Embryonic facial prominence (tissue), 1 donor: ENCODE data around the gene GPR101.

ENCODE experiments used
- DNase-seq: peaks from one replicate; pipeline ENCODE4 v3.0.0-alpha.2; 2016; ENCODE audit errors: extremely low spot score

Gene GPR101, protein sequence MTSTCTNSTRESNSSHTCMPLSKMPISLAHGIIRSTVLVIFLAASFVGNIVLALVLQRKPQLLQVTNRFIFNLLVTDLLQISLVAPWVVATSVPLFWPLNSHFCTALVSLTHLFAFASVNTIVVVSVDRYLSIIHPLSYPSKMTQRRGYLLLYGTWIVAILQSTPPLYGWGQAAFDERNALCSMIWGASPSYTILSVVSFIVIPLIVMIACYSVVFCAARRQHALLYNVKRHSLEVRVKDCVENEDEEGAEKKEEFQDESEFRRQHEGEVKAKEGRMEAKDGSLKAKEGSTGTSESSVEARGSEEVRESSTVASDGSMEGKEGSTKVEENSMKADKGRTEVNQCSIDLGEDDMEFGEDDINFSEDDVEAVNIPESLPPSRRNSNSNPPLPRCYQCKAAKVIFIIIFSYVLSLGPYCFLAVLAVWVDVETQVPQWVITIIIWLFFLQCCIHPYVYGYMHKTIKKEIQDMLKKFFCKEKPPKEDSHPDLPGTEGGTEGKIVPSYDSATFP

GRCh38 chrX:137033774-137034507, at the start of gene GPR101:
GPR101 (minus strand) TSS chrX:137033995; CDS start chrX:137031674, 2,321 bp downstream.
- DNase-seq: no peak

- no peak for DNase-seq
Measured at GRCh38 chrX:137081239-137081638, 47.4 kb upstream of the GPR101 start.

DNA sequence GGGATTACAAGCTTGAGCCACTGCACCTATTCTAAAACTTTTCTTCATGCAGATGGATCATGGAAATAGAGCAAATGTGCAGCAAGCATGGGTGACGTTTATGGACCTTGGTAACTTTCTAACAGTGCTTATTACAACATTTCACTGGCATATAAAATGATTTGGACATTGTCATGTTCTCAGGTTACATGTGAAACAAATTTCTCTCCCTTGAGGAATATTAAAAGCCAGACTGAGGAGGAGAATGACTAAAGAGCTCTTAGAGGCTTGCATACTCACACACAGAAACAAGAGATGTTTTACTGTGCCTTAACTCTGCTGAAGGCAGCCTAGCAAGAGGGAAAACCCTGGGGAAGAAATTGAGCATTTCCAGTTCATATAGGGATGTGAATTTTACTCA, 38.6 kb upstream of the GPR101 start:
- no peak for DNase-seq

GRCh38 chrX:137071596-137071995, 37.8 kb upstream of the GPR101 start:
- no peak for DNase-seq

DNA sequence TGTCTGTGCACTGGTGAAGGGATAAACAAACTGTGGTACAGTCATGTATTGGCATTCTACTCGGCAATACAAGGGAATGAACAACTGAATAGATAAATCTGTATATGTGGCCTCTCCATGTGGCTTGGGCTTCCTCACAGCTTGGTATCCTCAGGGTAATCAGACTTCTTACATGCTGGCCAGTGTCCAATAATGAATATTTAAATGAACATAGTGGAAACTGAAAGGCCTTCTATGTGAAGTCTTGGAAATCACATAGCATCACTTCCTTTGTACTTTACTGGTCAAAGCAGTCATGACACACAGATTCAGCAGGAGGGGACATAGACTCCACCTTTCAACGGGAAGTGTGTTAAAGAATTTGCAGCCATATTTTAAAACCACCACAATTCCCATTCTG, 33.4 kb upstream of the GPR101 start:
- DNase-seq: no peak

- no peak for DNase-seq
Measured at GRCh38 chrX:137062915-137063617, 29.3 kb upstream of the GPR101 start.

- no peak for DNase-seq
Measured at GRCh38 chrX:137058339-137059127, 24.7 kb upstream of the GPR101 start.

DNA sequence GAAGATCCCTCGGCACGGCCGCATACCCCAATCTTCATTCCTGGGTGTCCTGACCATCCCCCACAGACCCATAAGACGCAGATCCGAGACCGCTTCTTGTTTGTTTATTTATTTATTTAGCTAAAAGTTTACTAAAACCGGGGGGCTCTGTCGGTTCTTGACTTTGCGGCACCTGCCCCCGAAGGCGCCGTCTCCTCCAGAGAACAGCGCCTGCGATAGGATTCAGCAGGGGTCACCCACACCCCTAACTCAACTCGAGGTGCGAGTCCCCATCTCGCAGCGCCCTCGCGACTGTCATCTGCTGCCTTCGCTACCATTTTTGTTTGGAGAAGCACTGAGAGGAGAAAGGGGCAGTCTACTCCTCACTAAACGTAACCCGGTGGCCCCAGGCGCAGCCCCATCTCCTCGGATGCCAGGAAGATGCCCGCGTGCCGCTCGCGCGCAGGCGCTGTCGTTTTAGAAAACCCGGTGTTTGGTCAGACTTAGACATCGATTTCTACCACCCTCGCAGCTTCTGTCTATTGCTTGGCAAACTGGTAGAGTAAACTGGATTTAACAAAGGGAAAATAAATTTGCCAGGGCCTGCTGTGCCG, 18.9 kb upstream of the GPR101 start:
- DNase-seq: no peak

DNA sequence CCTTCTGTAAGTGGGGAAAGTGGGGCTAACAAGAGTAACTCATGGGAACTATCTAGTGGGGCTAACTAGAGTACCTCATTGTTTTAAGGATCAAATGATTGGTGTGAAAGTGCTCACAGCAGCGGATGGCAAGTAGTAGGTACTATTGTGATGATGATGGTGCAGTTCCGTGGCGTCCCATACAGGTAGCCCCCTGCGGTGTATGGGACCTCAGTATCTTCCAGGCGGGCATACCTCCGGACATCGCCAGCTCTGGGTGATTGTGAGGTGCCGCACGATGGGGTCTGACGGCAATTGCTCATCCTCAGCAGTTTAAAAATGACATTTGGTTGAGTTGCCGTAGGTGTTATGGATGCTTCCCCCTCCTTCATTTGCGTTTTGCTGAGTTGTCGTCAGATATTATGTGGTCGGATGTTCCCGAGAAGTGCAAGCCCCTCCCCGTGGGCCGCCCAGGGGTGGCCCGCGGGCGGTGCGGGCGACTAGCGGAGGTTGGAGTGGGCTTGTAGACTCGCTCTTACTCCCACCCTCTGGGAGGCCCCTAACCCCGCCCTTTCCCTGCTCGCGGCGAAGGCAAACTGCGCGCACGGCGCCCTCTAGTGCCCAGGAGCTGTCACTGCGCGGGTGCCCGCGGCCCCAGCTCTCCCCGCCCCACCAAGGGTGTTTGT, 18.3 kb upstream of the GPR101 start:
- peak; percentile 8 for DNase-seq

DNA sequence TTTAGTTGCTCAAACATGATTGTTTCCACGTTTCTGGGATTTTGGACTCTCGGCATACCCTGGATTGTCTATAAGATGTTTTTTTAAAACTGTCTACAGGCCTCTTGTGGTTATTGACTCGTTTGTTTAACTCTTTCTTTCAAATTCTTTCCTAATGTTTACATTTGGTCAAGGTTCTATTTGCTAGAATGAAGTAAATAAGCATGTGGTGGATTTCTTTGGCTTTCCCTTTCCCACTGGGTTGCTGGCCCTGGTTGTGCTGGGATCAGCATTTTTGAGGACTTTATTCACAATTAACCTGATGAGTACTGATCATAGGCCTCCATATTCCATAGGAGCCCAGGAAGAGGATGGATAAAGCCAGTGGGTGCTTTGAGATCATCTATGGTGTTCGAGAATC, 11.1 kb upstream of the GPR101 start:
- no peak for DNase-seq

DNA sequence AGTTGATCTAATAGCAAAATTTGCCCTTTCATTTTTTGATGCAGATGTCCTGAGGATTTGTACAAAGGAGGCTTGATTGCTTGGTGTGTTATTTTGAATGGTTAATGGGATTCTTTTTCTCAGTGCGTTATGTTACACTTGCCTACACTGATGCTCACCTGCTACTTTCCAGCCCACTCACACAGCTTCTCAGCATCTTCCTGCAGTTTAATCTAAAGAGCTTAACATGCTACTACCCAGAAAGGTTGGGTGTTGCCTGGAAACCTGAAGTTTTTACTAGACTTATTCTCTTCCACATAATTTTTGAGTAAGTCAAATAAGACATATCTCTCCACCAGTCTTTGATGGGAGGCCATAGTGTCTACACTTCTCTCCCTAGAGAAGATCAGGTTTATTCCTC, 9.9 kb upstream of the GPR101 start:
- no peak for DNase-seq

DNA sequence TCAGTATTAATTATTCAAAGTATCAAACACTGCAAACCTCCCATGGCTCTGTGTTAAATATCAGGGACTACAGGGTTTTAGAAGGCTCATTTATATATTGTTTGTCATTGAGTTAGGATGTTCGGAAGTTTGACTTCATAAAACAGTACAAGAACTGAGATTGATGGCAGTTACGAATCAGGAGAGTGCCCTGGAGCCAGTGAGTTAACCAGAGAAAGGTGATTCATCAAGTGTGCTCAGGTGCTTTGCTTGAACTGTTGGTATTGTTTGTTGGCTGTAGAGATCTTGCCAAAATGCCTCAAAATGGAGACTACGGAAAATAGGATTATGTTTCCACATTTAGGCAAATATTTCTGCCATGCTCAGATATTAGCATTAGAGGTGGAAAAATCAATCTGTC, 7.5 kb upstream of the GPR101 start:
- DNase-seq: no peak

DNA sequence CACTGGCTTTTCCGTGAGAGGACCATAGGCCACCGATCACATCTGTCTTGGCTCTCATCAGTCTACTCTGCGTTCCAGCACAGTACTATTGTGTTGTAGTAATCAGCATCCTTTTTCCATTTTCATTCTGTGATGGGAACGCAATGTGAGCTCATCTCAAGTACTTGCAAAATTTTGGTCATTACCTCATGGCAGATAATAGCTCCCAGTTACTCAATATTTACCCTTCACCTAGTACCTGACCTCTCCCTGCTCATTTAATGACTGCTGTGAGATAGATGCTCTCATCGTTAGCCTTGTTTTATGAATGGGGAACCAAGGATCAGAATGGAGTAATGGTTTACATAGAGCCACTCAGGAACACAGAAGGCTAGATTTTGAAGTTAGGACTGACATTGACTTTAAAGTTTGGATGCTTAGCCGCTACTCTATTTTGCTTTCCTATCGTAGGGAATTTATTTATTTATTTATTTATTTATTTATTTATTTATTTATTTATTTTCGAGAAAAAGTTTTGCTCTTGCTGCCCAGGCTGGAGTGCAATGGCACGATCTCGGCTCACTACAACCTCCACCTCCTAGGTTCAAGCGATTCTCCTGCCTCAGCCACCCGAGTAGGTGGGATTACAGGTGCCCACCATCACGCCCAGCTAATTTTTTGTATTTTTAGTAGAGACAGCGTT, 6.5 kb upstream of the GPR101 start:
- DNase-seq: no peak

GRCh38 chrX:137034508-137034872, 695 bp upstream of the GPR101 start:
- DNase-seq: no peak

DNA sequence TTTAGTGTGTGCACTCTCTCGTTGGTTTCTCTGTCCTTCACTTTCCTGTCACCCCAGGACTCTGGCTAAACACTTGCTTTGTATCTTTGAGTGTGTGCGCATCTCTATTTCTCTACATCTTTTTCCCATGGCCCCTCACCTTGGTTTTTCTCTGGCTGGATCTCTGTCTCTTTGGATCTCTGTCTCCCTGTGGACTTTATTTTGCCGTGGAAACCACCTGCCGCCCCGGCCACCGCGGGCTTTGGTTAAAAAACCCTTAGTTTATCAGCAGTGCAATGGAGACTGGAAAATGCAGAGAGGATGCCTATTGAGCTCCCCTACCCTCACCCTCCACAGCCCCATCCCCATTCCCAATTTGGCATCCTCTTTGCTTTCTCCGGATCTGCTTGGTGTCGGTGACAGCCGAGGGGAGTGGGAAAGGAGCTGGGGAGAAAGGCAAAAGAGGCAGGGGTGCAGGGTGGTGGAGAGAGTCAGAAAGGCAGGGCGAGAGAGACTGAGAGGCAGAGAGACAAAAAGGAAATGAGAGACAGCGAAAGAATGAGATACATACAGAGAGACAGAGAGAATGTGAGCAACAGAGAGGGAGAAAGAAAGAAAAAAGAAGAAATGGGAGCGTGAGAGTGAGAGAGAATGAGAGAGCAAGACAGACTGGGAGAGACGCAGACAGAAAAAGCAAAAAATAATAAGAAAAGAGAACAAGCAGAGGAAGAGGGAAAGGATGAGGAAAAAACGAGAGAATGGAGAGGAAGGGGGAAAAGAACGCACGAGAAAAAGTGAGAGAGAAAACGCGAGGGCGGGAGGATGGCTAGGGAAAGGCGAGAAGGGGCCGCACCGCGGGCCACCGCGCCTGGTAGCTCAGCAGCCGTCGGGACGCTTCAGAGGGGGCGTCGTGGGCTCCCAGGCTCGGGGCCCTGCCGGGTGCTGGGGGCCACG, 688 bp downstream of the GPR101 start:
- DNase-seq: no peak

GRCh38 chrX:137032341-137032694, 1.5 kb downstream of the GPR101 start:
- no peak for DNase-seq

DNA sequence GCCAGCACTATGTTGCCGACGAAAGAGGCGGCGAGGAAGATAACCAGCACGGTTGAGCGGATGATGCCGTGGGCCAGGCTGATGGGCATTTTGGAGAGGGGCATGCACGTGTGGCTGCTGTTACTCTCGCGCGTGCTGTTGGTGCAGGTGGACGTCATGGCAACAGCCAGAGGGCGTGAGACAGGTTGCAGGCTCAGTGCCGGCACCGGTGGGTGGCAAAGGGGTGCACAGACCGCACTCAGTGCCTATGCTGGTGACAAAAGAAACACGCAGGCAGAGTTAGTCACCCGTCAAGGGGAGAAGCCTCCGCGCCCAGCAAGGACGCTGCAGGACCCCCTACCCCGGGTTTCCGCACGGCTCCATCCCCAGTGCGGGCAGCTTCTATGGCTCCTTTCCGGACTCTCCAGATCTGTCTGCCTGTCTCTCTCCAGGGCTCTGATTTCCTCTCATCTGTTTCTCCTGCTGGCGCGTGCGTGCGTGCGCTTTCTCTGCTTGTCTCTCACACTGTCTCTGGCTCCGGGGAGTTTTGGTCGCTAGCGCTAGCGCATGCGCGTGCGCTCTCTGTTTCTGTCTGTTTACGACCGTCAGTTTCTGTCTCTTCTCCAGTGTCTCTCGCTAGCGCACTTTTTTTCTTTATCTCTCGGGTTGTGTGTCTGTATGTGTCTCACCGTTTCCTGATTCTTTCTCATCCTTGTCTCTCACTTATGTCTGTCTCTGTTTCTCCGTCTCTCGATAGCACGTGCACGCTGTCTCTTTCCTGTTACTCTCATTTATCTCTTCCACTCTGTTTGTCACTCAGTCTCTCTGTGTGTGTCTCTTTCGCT, 2.1 kb downstream of the GPR101 start:
- DNase-seq: no peak

DNA sequence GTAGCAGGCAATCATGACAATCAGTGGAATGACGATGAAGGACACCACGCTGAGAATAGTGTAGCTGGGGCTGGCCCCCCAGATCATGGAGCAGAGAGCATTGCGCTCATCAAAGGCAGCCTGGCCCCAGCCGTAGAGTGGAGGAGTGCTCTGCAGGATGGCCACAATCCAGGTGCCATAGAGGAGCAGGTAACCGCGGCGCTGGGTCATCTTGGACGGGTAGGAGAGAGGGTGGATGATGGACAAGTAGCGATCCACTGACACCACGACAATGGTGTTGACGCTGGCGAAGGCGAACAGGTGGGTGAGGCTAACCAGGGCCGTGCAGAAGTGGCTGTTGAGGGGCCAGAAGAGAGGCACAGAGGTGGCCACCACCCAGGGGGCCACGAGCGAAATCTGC, 2.8 kb downstream of the GPR101 start:
- DNase-seq: no peak
